SU-DHL-6 (cell line): ENCODE results near the gene MRPL22.

ENCODE experiments used
- EZH2phosphoT487 ChIP-seq: fragments of 200-600 bp; sonication (generic), shearing (Covaris generic); conservative IDR thresholded peaks from 2 replicates; pipeline ENCODE4 v1.6.1; 2018; ENCODE audit warnings: mild to moderate bottlenecking, antibody characterized with exemption, low read length, moderate library complexity, mixed read lengths
- TF ChIP-seq, protein P1 (sequence below): fragments of 200-600 bp; sonication (generic); IDR thresholded peaks from one replicate; pipeline ENCODE4 v1.5.1; 2017; ENCODE audit warnings: antibody characterized with exemption, mild to moderate bottlenecking, low read length, moderate library complexity; ENCODE audit not compliant: insufficient read depth, poor library complexity, severe bottlenecking

DNA sequence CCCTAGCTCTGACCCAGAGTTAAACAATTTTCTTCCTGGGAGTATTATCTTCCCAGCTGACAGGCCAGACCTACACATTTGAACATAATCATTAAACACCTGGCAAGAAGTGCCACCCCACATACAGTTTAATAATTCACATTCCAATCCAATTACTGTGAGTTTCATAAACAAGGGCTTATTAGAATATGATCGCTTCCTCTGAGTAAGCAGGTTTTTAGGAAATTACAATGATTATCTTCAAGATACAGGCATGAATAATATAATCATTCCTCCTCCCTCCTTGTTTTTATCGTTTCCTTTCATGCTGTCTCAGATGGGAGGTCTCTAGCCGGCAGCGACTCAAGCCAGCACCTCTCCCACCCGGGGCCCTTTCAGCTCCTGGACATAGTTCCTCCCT is 56.9 kb downstream of the MRPL22 start:
- TF ChIP-seq, protein P1, sequence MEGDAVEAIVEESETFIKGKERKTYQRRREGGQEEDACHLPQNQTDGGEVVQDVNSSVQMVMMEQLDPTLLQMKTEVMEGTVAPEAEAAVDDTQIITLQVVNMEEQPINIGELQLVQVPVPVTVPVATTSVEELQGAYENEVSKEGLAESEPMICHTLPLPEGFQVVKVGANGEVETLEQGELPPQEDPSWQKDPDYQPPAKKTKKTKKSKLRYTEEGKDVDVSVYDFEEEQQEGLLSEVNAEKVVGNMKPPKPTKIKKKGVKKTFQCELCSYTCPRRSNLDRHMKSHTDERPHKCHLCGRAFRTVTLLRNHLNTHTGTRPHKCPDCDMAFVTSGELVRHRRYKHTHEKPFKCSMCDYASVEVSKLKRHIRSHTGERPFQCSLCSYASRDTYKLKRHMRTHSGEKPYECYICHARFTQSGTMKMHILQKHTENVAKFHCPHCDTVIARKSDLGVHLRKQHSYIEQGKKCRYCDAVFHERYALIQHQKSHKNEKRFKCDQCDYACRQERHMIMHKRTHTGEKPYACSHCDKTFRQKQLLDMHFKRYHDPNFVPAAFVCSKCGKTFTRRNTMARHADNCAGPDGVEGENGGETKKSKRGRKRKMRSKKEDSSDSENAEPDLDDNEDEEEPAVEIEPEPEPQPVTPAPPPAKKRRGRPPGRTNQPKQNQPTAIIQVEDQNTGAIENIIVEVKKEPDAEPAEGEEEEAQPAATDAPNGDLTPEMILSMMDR, result no peak
- no peak for TF ChIP-seq EZH2phosphoT487
